ENCODE measurements around the gene LECT2.

Gene LECT2

DNA sequence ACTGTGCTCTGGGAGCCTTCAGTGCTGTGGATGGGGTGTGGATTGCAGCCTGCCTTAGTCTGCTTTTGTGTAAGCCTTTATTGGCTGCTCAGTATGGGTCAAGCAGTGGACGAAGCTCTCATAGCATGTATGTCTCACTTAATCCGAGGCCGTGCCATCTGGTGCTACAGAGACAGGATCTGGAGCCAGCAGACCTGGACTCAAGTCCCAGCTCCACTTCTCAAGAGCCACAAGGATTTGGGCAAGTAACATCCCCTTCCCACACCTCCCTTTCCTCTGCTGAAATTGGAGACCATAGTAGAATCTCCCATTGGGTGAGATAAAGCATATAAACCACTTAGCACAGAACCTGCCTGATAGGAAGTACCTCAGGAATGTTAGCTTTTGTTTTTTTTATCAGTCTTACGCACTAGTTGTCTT is 23.4 kb upstream of the LECT2 start:
- DNase-seq: no peak

DNA sequence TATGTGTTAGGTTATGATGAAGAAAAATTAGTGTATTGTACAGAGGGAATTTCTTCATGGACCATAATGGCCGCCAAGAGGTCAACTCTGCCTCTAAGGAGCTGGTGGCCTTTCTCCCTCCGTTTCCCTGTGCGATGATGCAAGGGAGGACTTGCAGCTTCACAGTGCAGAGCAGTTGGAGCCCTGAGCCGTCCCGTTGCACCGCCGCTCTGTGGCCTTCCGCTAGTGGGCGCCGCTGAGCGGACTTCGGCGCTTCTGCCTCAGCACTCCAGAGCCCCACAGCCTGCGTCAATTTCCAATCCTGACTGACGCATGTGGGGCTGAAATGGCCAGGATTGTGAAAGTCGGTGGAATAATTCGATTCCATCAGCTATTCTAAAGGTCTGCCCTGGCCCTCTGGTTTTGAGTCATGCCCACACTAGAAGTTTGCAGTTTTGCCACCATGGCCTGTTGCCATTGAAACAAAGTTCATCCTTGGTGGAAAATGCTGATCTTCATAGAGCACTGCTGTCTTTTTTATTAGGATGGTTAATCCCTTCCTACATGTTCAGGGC is 22.7 kb upstream of the LECT2 start:
- DNase-seq: peak; percentile 78

DNA sequence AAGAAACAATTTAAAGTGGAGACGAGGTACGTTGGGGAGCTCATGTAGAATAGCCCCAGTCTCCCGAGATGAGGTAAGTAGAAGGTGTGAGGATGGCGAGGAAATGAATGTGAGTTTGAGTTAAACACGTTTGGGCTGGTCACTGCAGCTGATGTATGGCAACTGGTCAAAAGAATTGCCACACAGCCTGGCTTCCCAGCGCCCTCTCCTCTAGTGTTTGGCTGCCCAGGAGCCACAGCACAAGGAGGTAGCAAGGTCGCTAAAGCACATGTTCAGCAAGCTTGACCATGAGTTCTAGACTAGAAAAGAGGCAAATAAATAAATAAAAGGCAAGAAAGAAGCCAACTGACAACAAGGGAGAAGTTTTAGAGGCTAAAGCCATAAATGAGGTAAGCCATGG is 21.4 kb upstream of the LECT2 start:
- DNase-seq: no peak

DNA sequence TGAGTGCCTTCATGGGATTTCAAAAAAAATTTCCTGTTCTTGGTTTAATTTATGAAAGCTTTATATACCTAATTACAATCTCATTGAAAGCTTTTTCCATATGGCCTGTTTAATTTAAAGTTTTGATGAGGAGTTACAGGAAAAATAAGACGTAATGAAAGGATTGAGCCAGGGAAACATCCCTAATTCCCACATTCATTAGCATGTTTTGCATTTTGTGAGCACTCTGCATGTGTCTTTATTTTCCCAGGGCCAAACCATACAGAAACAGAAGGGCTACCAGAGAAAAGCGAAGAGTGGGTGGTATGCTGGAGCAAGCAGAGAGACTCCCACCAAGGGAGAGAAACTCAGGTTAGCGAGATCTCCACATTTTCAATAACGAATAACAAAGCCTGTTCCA is 20.3 kb upstream of the LECT2 start:
- DNase-seq: no peak

- DNase-seq: no peak
Observed at GRCh38 chr5:135974021-135974600, 19.3 kb upstream of the LECT2 start.

GRCh38 chr5:135973323-135974020 is 18.7 kb upstream of the LECT2 start:
- no peak for DNase-seq

- no peak for DNase-seq
Observed at GRCh38 chr5:135971701-135972100, 16.9 kb upstream of the LECT2 start.

DNA sequence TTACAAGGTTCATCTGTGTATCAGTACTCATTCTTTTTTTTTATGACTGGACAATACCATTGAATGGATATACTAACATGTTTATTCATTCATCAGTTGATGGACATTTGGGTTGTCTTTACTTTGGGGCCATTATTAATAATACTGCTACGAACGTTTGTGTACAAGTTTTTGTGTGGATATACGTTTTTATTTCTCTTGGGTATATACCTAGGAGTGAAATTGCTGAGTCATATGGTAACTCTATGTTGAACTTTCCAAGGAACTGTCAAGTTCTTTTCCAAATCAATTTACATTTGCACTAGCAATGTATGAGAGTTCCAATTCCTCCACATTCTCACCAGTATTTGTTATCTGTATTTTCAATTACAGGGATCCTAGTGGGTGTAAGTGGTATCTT is 12.0 kb upstream of the LECT2 start:
- no peak for DNase-seq

GRCh38 chr5:135966165-135966564 is 11.4 kb upstream of the LECT2 start:
- no peak for DNase-seq

GRCh38 chr5:135965504-135965903 is 10.7 kb upstream of the LECT2 start:
- no peak for DNase-seq

- no peak for DNase-seq
Observed at GRCh38 chr5:135964670-135965320, 10.0 kb upstream of the LECT2 start.

- DNase-seq: no peak
Observed at GRCh38 chr5:135955525-135955924, 742 bp upstream of the LECT2 start.

DNA sequence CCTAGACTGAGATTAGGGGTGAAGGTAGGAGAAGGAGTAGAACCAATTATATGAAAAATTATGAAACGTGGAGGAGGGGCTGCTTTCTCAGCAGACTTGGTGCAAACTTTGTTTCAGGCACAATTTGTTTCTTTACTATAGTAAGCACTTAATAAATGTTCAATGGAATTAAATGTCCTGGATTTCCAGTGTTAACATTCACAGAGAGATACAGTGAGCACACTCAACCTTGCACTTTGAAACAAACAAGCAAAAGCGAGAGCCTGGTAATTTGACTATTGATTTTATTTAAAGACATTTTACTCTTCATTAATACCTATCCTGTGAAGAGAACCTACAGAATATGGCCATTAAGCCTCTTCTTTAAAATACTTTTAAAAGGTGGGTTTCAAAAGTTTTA is 933 bp downstream of the LECT2 start:
- DNase-seq: no peak

GRCh38 chr5:135952683-135953082 is 2.1 kb downstream of the LECT2 start:
- DNase-seq: no peak

DNA sequence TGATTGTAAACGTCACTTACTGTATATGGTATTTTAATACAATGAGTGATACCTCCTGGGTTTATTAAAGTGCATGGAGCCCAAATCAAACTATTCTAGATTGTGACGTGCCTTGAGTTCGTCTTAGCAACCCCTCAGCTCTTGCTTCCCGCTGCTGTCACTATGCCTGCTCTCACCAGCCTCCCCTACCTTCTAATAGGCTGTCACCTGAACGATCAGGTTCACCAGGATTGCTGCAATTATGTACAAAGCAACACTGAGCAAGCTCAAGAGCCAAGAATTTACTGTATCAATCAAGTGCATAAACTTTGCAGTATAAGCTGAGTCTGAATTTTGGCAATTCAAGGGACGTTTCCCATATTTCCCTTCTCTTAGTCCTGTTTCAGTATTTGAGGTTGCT is 3.0 kb downstream of the LECT2 start:
- no peak for DNase-seq

DNA sequence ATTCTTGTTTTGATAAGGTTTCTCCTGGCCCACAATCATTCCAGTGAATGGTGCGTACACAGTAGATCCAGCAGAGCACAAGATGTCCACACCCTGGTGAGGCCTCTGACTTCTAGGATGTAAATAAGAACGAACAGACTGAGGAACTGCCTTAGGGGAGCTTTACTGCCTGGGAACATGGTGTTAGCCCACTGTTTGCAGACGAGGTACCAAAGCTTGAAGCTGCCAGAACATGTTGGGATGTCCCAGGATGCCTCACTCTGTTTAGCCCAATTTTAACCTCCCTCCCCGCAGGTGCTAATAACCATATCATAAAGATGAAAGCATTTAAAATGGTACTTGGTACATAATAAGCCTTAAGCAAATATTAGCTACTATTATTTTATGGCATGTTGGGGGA is 3.5 kb downstream of the LECT2 start:
- DNase-seq: no peak

GRCh38 chr5:135950611-135951010 is 4.2 kb downstream of the LECT2 start:
- DNase-seq: no peak

- DNase-seq: peak; percentile 32
Observed at GRCh38 chr5:135944967-135945560, 9.7 kb downstream of the LECT2 start.

DNA sequence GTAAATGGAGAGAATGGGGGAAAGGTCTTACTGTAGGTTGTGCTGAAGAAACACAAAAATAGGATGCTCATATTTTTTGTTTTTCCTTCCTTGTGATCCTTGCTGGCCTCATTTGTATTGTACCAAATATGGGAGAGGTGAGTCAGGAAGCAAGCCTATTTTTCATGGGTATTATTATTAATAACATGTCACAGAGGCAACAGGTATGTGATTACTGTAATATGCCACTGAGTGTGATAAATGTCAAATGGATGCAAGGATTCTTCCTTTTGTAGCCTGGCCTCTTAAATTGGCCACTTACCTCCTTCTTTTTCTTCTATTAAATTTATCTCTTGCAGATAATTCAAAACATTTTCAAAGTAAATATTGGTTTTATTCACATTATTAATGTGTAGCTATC is 10.2 kb downstream of the LECT2 start:
- no peak for DNase-seq

DNA sequence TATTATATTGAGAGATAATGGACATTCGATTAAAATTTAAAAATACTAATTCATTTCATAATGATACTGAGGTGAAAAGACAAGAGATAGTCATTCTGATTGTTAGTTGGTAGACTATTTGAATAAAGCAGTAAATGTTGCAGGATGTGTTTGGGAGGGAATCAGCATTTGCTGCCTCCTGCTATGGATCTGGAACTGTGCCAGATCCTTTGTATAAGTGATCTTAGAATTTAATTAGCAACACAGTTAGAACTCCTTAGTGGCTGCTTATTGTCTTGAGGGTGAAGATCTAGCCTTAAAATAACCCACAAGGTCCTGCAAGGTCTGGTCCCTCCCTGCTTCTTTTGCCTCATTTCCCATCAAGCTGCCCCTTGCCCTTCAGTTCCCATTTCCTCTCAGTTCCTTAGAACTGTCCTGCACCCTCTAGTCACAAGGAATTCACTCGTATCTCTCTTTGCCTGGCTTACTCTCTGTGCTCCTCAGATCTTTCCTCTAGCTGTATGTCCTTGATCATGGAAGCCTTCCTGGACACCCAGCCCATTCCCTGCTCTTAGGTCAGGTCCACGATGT is 12.5 kb downstream of the LECT2 start:
- no peak for DNase-seq

- DNase-seq: no peak
Observed at GRCh38 chr5:135941711-135942110, 13.1 kb downstream of the LECT2 start.

DNA sequence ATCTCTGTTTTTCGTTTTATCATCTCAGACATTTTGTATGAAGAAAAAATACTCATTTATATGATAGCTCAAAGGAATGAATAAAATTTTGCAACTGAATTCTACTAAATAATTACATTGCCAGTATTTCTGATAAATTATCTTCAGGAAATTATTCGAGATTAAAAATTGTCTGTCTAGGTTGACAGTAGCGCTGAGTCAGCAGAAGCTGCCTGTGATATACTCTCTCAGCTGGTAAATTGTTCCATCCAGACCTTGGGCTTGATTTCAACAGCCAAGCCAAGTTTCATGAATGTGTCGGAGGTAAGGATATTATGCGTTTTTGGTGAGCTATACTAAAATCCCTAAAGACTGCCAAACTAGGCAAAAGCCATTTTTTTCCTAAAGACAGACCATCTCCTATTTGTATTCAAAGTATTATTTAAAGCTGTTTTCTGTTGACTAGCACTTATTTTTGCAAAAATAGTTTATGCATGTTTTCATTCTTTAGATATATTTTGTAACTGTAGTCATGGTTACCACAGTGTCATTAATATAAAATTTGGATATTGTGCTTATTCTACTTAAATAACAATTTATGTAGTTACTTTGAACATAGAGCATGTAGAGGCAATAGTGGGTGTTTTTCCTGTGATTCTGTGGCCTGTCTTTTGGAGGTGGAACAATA is 17.4 kb downstream of the LECT2 start:
- DNase-seq: no peak

GRCh38 chr5:135934939-135935338 is 19.8 kb downstream of the LECT2 start:
- DNase-seq: no peak
